HepG2 (cell line): Measurements from ENCODE around the gene MFN2. TPM values are rescaled to one million over a fixed set of nuclear protein-coding genes. Genes with fewer than 3 reads are reported as not detected.

ENCODE experiments used
- ATAC-seq: fragments of 200-7000 bp; cut with Tn5 transposase; 3 replicates; pipeline ENCODE4 v1.9.1; 2020; ENCODE audit warnings: mild to moderate bottlenecking, moderate library complexity
- BruUV-seq: library from RNA; stranded (reverse); fragments of 400-500 nt; replicated peaks from 2 replicates; lab custom pipeline; 2021; lab: Mats Ljungman, UMichigan
- CTCF ChIA-PET: fragments of 300-600 bp; formaldehyde crosslinking; extraction: SDS; loops from one replicate; lab custom pipeline; 2021; ENCODE audit warnings: low total read pairs, inconsistent platforms, low intra/inter-chr PET ratio; lab: Yijun Ruan, JAX
- POLR2A ChIA-PET: fragments of 350-600 bp; sonication (Branson Sonifier 250); formaldehyde crosslinking; loops from one replicate; lab custom pipeline; 2020; ENCODE audit warnings: antibody characterized with exemption, inconsistent platforms; lab: Yijun Ruan, JAX
- DNase-seq: peaks from one replicate; pipeline ENCODE4 v3.0.0-alpha.2; 2015; ENCODE audit warnings: low spot score
- FAIRE-seq: peaks from 3 replicates; lab custom pipeline; 2011; peaks lifted over from hg19 to GRCh38; lab: Jason Lieb, UNC
- H2AFZ ChIP-seq: one replicate; pipeline ENCODE4 v1.6.1; 2011; ENCODE audit warnings: low read length, inconsistent platforms
- H3K27ac ChIP-seq: fragments of 300-600 bp; 3 replicates; pipeline ENCODE4 v1.8.0; 2011; ENCODE audit warnings: mixed run types, mild to moderate bottlenecking, mixed read lengths, low read length, inconsistent platforms; ENCODE audit not compliant: insufficient read depth; ENCODE audit errors: extremely low read length
- H3K27me3 ChIP-seq, 2 experiments: fragments of 200-600 bp in 1 of 2; 2 replicates in 1 of 2; 3 replicates in 1 of 2; pipeline versions ENCODE4 v1.6.0 to v1.8.0; 2011; ENCODE audit warnings: low read length in 2 of 2, mild to moderate bottlenecking in 2 of 2, moderate library complexity in 2 of 2, inconsistent platforms in 1 of 2; ENCODE audit not compliant: insufficient read depth in 2 of 2, control insufficient read depth in 1 of 2
- H3K36me3 ChIP-seq, 2 experiments: fragments of 200-600 bp in 1 of 2; replicated peaks in 1 of 2; 2 replicates in 1 of 2; 3 replicates in 1 of 2; pipeline versions ENCODE4 v1.5.1 to v1.8.0; 2011; ENCODE audit warnings: low read length in 2 of 2, inconsistent platforms in 1 of 2; ENCODE audit not compliant: insufficient read depth in 2 of 2, control insufficient read depth in 1 of 2
- H3K4me1 ChIP-seq: 2 replicates; pipeline ENCODE4 v1.5.1; 2012; ENCODE audit warnings: low read length, inconsistent platforms; ENCODE audit not compliant: insufficient read depth
- H3K4me2 ChIP-seq: 2 replicates; pipeline ENCODE4 v1.6.0; 2011; ENCODE audit warnings: low read depth, low read length, inconsistent platforms
- H3K4me3 ChIP-seq, 3 experiments: fragments of 200-600 bp in 1 of 3; sonication (generic), shearing (Covaris generic) in 1 of 3; replicated peaks in 1 of 3; 2 replicates each; pipeline ENCODE4 v1.5.1; 2011 to 2016; ENCODE audit warnings: low read length in 3 of 3, inconsistent platforms in 2 of 3, low read depth in 2 of 3, mild to moderate bottlenecking in 2 of 3, control low read depth in 1 of 3, mixed read lengths in 1 of 3; ENCODE audit not compliant: insufficient read depth in 1 of 3
- H3K79me2 ChIP-seq: one replicate; pipeline ENCODE4 v1.6.1; 2011; ENCODE audit warnings: low read length, inconsistent platforms; ENCODE audit not compliant: insufficient read depth
- H3K9ac ChIP-seq: 2 replicates; pipeline ENCODE4 v1.6.0; 2011; ENCODE audit warnings: mild to moderate bottlenecking, low read depth, low read length, inconsistent platforms; ENCODE audit not compliant: insufficient read depth
- H3K9me3 ChIP-seq: 2 replicates; pipeline ENCODE4 v1.5.1; 2012; ENCODE audit warnings: mild to moderate bottlenecking, low read length
- H4K20me1 ChIP-seq: 2 replicates; pipeline ENCODE4 v1.6.0; 2011; ENCODE audit warnings: inconsistent platforms, mild to moderate bottlenecking, low read length, moderate library complexity; ENCODE audit not compliant: insufficient read depth
- ELF4 ChIP-seq: sonication (generic); formaldehyde crosslinking; IDR thresholded peaks from 2 replicates; pipeline ENCODE4 v1.5.0; 2020; ENCODE audit warnings: missing genetic modification reagents, mild to moderate bottlenecking, moderate library complexity, borderline replicate concordance
- FOXA3 ChIP-seq: IDR thresholded peaks from 2 replicates; pipeline ENCODE4 v1.6.1; 2016; ENCODE audit warnings: missing genetic modification reagents, missing compliant biosample characterization
- MXI1 ChIP-seq: IDR thresholded peaks from 3 replicates; pipeline ENCODE4 v1.6.1; 2012; ENCODE audit warnings: low read depth, low read length, inconsistent platforms, borderline replicate concordance
- NCOA1 ChIP-seq: sonication (generic); formaldehyde crosslinking; IDR thresholded peaks from 2 replicates; pipeline ENCODE4 v1.9.0; 2021; ENCODE audit warnings: missing genetic modification reagents
- PAXIP1 ChIP-seq: sonication (generic); formaldehyde crosslinking; conservative IDR thresholded peaks from 2 replicates; pipeline ENCODE4 v1.4.0; 2020; ENCODE audit warnings: mild to moderate bottlenecking, missing genetic modification reagents, moderate library complexity
- RARA ChIP-seq: IDR thresholded peaks from 2 replicates; pipeline ENCODE4 v1.6.1; 2016; ENCODE audit warnings: missing genetic modification reagents, missing compliant biosample characterization
- RCOR2 ChIP-seq: IDR thresholded peaks from 2 replicates; pipeline ENCODE4 v1.6.1; 2016; ENCODE audit warnings: missing biosample characterization, missing genetic modification reagents
- RFXANK ChIP-seq: IDR thresholded peaks from 2 replicates; pipeline ENCODE4 v1.6.1; 2016
- SAP130 ChIP-seq: IDR thresholded peaks from 2 replicates; pipeline ENCODE4 v1.6.1; 2016; ENCODE audit warnings: low read depth
- SIN3A ChIP-seq: IDR thresholded peaks from 2 replicates; pipeline ENCODE4 v1.6.1; 2011; ENCODE audit warnings: low read depth, mild to moderate bottlenecking, control low read depth, low read length, borderline replicate concordance
- SIX1 ChIP-seq: sonication (generic); formaldehyde crosslinking; IDR thresholded peaks from 2 replicates; pipeline ENCODE4 v1.4.0; 2020; ENCODE audit warnings: missing genetic modification reagents, borderline replicate concordance
- SMAD1 ChIP-seq: sonication (generic); formaldehyde crosslinking; IDR thresholded peaks from 2 replicates; pipeline ENCODE4 v1.4.0; 2020; ENCODE audit warnings: missing genetic modification reagents, low read depth, mild to moderate bottlenecking, borderline replicate concordance
- SOX13 ChIP-seq, 3 experiments: fragments of 450-650 bp in 1 of 3; sonication (generic) in 1 of 3; formaldehyde crosslinking in 1 of 3; IDR thresholded peaks in 2 of 3; conservative IDR thresholded peaks in 1 of 3; 2 replicates each; pipeline versions ENCODE4 v1.5.0 to v1.6.1; 2016 to 2020; ENCODE audit warnings: antibody characterized with exemption in 1 of 3, mild to moderate bottlenecking in 1 of 3, missing compliant biosample characterization in 1 of 3, missing genetic modification reagents in 1 of 3, moderate library complexity in 1 of 3
- TFE3 ChIP-seq: IDR thresholded peaks from 2 replicates; pipeline ENCODE4 v1.6.1; 2016
- ZNF234 ChIP-seq: sonication (generic); formaldehyde crosslinking; conservative IDR thresholded peaks from 2 replicates; pipeline ENCODE4 v1.5.1; 2020; ENCODE audit warnings: mild to moderate bottlenecking, missing genetic modification reagents
- ZNF33B ChIP-seq: sonication (generic); formaldehyde crosslinking; IDR thresholded peaks from 2 replicates; pipeline ENCODE4 v1.5.1; 2020; ENCODE audit warnings: mild to moderate bottlenecking, missing genetic modification reagents
- WGBS: methylation state at CpG from one replicate; pipeline ENCODE4 v1.1.6; 2017; ENCODE audit warnings: low lambda C conversion rate; 5-methylcytosine and 5-hydroxymethylcytosine counted together
- in situ Hi-C: cut with HindIII; loops from 2 replicates; pipeline ENCODE4 v1.10.0; 2017; ENCODE audit warnings: low pct_unique_long_range_greater_than_20kb; ENCODE audit not compliant: extremely low pct_ligation_motif_present
- intact Hi-C: fragments of 100-400 bp; cut with micrococcal nuclease; formaldehyde crosslinking; loops from one replicate; pipeline ENCODE4 v1.10.0; 2022; ENCODE audit not compliant: unreplicated experiment
- polyA plus RNA-seq, 8 experiments: library from polyadenylated mRNA; depleted of rRNA in 3 of 8; stranded (reverse) in 7 of 8; unstranded in 1 of 8; fragments of >200 nt; fragmentation: Illumina TruSeq in 4 of 8; extraction: Trizol in 4 of 8; gene quantifications; 2 replicates each; pipeline versions ENCODE4 v1.2.1 to v1.2.3, GENCODE V29; 2011 to 2016; ENCODE audit warnings: low read depth in 4 of 8, missing spikeins in 1 of 8, mixed read lengths in 1 of 8; ENCODE audit not compliant: insufficient read depth in 1 of 8
- total RNA-seq, 5 experiments: library from RNA; depleted of rRNA; stranded (reverse); fragments of >200 nt; fragmentation: Illumina TruSeq; extraction: Trizol; gene quantifications; 2 replicates each; pipeline ENCODE4 v1.2.3, GENCODE V29; 2016; ENCODE audit warnings: low read depth in 1 of 5

MFN2 gene
- total and polyA plus RNA-seq, 2 of the 13 experiments (the other 11 are each of a cell fraction or from before 2014, with no cell fraction given) = 38.7 to 60.9 TPM

GRCh38 chr1:11967028-11967547 is 13.2 kb upstream of the MFN2 start:
- BruUV-seq = no TSS peak
- in situ Hi-C loops (loop anchor here (10.0 kb wide), 1 partner anchor 132 kb away; no protein-coding TSS in a partner anchor), intact Hi-C loops (loop anchor here (1.0 to 2.0 kb wide), 3 partner anchors 12 to 128 kb away; no protein-coding TSS in a partner anchor)
- DNase-seq (peak; percentile 89), ATAC-seq (peak; percentile 94), FAIRE-seq (peak; percentile 100)
- Histone ChIP-seq H4K20me1 (no peaks in the 10 kb centered on the region), H3K9ac (no peak overlapping the region), H3K27ac (peak overlapping the region; percentile 26), H3K4me3 (no peak overlapping the region), H2AFZ (no peak overlapping the region), H3K4me1 (peaks cover 8% of the 10 kb centered on the region; the same call in 1 of the 2 replicates), H3K4me2 (no peak overlapping the region), H3K9me3 (no peaks in the 10 kb centered on the region), H3K27me3 (no peaks in the 10 kb centered on the region), H3K79me2 (no peaks in the 10 kb centered on the region), H3K36me3 (peaks cover 28 to 47% of the 10 kb centered on the region in 2 experiments)
- ChIA-PET POLR2A (interaction anchor here (1.1 to 3.2 kb wide), 5 partner anchors 12 to 58 kb away, joined by 3 to 81 read pairs (median 5); partner anchors contain the start of genes MFN2 and MIIP), CTCF (interaction anchor here (0.7 to 1.7 kb wide), 5 partner anchors 64 to 128 kb away, joined by 3 to 16 read pairs (median 5); no protein-coding TSS in a partner anchor)
- 10% methylated on average over 4 of the region's 6 CpGs for whole genome bisulfite sequencing
- TF ChIP-seq TFE3 (CRISPR knock-in tag) (0 out of 2 replicates have a peak, but pooled peaks have one; percentile 16), ZNF33B (CRISPR knock-in tag) (no peak), ZNF234 (no peak), RFXANK (no peak), RARA (CRISPR knock-in tag) (peak; percentile 42; the same call in 1 of the 2 replicates), RCOR2 (CRISPR knock-in tag) (0 out of 2 replicates have a peak, but pooled peaks have one; percentile 23), SIN3A (no peak), NCOA1 (no peak), ELF4 (CRISPR knock-in tag) (no peak), FOXA3 (no peak), SIX1 (CRISPR knock-in tag) (peak; percentile 60; the same call in 1 of the 2 replicates), SAP130 (CRISPR knock-in tag) (peak; percentile 64), SOX13 (IDR thresholded peaks at IDR 0.05) (no peak), SOX13 (CRISPR knock-in tag; conservative IDR thresholded peaks at IDR 0.05 in 1 of 2, IDR thresholded peaks at IDR 0.05 in 1 of 2) (0 out of 4 replicates have a peak, but pooled peaks of 1 of the 2 experiments have one; percentile 27), MXI1 (0 out of 3 replicates have a peak, but pooled peaks have one; percentile 21), SMAD1 (CRISPR knock-in tag) (no peak), PAXIP1 (CRISPR knock-in tag) (0 out of 2 replicates have a peak, but pooled peaks have one; percentile 20)
